Measurements from ENCODE around the gene CITED4. TPM values are rescaled to one million over a fixed set of nuclear protein-coding genes. Genes with fewer than 3 reads are reported as not detected.

CITED4 gene
- total RNA-seq, 3 donors from 2014 or later, result 12.2 to 136 (median 26.9) TPM

DNA sequence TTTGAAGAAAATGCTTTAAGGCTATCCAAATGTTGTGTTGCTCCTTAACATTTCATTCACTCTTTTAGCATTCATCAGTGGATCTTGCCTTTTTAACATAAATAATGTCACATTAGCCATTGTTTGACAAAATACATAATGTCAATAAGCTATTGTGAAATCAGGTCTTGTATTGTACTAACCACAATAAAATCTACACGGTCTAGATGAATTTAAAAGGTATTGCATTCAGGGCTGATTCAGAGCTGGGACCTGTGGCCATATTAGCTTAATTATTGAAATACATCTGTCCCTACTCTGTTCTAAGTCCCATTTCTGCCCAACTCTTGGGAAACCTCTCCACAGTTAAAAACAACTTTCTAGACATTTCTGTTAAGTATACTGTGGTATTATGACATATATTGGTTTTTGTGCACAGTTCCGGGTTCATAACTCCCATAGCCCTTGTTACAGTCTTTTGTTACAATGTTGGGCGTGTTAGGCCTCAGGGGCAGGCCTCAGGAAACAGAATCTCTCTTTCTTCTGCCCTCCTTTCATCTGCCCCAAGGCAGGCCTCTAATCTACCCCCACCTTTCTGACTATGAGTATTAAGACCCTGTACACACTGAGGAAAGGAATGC, 44.7 kb upstream of the CITED4 start:
- Histone ChIP-seq H3K4me3 (no peak overlapping the region), H3K4me1 (peaks cover 0 to 8% of the 10 kb centered on the region in 2 donors), H3K36me3 (no peaks in the 10 kb centered on the region), H3K27ac (peak overlapping the region; percentile 27 to 52), H3K9me3 (no peaks in the 10 kb centered on the region), H3K27me3 (no peaks in the 10 kb centered on the region)
- TF ChIP-seq POLR2A (IDR thresholded peaks at IDR 0.05), result no peak
- no peak for TF ChIP-seq CTCF (IDR thresholded peaks at IDR 0.05)
- no peak for TF ChIP-seq POLR2AphosphoS5 (IDR thresholded peaks at IDR 0.05)
- intact Hi-C loops (cut with DNase I; ENCODE audit: low total_unique reads), result no loop called here
- no peak for DNase-seq (ENCODE audit: low spot score in 2 of 2)

- DNase-seq (ENCODE audit: low spot score in 2 of 2), result no peak
- intact Hi-C loops (cut with DNase I; ENCODE audit: low total_unique reads), result no loop called here
- peaks cover 0 to 8% of the 10 kb centered on the region in 2 donors for H3K4me1 ChIP-seq
- TF ChIP-seq CTCF (IDR thresholded peaks at IDR 0.05), result no peak
- no peaks in the 10 kb centered on the region for H3K36me3 ChIP-seq
- no peak overlapping the region for H3K4me3 ChIP-seq
- no peaks in the 10 kb centered on the region for H3K27me3 ChIP-seq
- H3K9me3 ChIP-seq, result no peaks in the 10 kb centered on the region
- H3K27ac ChIP-seq, result no peak overlapping the region
These were observed 42.9 kb upstream of the CITED4 start for GRCh38 chr1:40905061-40905460.

DNA sequence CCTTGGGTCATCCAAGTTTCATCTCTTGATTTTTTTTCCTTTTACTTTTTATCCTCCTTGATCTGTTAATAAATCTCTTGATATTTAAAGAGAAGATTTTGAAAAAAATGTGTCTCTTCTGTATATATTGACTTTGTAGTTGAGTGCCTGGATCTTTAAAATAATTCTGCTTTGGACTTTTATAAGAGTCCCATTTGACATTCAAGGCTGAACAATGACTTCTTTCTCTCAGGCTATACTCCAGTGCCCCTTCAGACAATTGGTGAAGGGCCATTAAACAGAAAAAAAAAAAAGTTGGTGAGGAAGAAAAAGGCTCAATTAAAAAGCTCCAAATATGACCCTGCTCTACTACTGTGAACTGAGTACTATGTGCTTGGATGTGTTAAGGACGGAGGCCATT, 40.9 kb upstream of the CITED4 start:
- TF ChIP-seq POLR2A (IDR thresholded peaks at IDR 0.05) (no peak), CTCF (IDR thresholded peaks at IDR 0.05) (no peak), POLR2AphosphoS5 (IDR thresholded peaks at IDR 0.05) (no peak)
- Histone ChIP-seq H3K27ac (peak overlapping the region; percentile 89), H3K27me3 (no peaks in the 10 kb centered on the region), H3K9me3 (no peaks in the 10 kb centered on the region), H3K4me1 (peaks cover 0 to 19% of the 10 kb centered on the region in 2 donors), H3K36me3 (no peaks in the 10 kb centered on the region), H3K4me3 (no peak overlapping the region)
- DNase-seq (ENCODE audit: low spot score in 2 of 2), result no peak
- intact Hi-C loops (cut with DNase I; ENCODE audit: low total_unique reads), result no loop called here

GRCh38 chr1:40901886-40902852, 40.0 kb upstream of the CITED4 start:
- DNase-seq (ENCODE audit: low spot score in 2 of 2), result peak; percentile 71 to 72
- H3K27me3 ChIP-seq, result no peaks in the 10 kb centered on the region
- no peaks in the 10 kb centered on the region for H3K9me3 ChIP-seq
- intact Hi-C loops (cut with DNase I; ENCODE audit: low total_unique reads), result no loop called here
- H3K36me3 ChIP-seq, result no peaks in the 10 kb centered on the region
- peak overlapping the region; percentile 89 for H3K27ac ChIP-seq
- H3K4me3 ChIP-seq, result no peak overlapping the region
- peak in 2 of 3 donors; percentile 13 to 48 for TF ChIP-seq POLR2AphosphoS5 (IDR thresholded peaks at IDR 0.05)
- TF ChIP-seq CTCF (IDR thresholded peaks at IDR 0.05), result no peak
- no peak for TF ChIP-seq POLR2A (IDR thresholded peaks at IDR 0.05)
- peaks cover 0 to 20% of the 10 kb centered on the region in 2 donors for H3K4me1 ChIP-seq

All from breast epithelium (tissue), 4 donors.